ENCODE measurements around the gene SMCO1. TPM values are rescaled to one million over a fixed set of nuclear protein-coding genes. Genes with fewer than 3 reads are reported as not detected.

The SMCO1 gene
- total RNA-seq (2022) (not detected in 2 replicates), Bru-seq, nascent RNA (percentile 6 among the genes with signal in this experiment), BruChase-seq, experiment 1, labeled RNA remaining after a 6-hour chase (percentile 6 among the genes with signal in this experiment), BruChase-seq, experiment 2, labeled RNA remaining after a 2-hour chase (percentile 9 among the genes with signal in this experiment)
- long read RNA-seq: 0 reads

GRCh38 chr3:196514913-196515621 lies at the start of gene SMCO1:
Gene SMCO1, minus strand, starts transcription at chr3:196515346. Its CDS starts 137 bp downstream, at chr3:196515209.
- no peaks in the 10 kb centered on the region for H3K4me1 Mint-ChIP-seq (ENCODE audit: insufficient read depth, unreplicated experiment)
- H3K36me3 Mint-ChIP-seq (ENCODE audit: insufficient read depth, unreplicated experiment): no peaks in the 10 kb centered on the region
- H3K9me3 Mint-ChIP-seq (ENCODE audit: unreplicated experiment): no peaks in the 10 kb centered on the region
- no peak for DNase-seq (ENCODE audit: unreplicated experiment)
- no peak within 1 kb of the TSS for H3K27ac Mint-ChIP-seq (ENCODE audit: low read depth, unreplicated experiment)
- no peaks in the 10 kb centered on the region for H3K27me3 Mint-ChIP-seq (ENCODE audit: insufficient read depth, unreplicated experiment)
- intact Hi-C loops (cut with micrococcal nuclease): loop anchor here (5.0 kb wide), 2 partner anchors 308 to 658 kb away; no protein-coding TSS in a partner anchor
- H3K4me3 Mint-ChIP-seq (ENCODE audit: unreplicated experiment): no peak within 1 kb of the TSS
- BruUV-seq (replicated peaks): no TSS peak
- no peak for TF ChIP-seq CTCF (IDR thresholded peaks at IDR 0.05; ENCODE audit: unreplicated experiment)
- ChIA-PET POLR2A (interaction anchor here (1.1 to 2.9 kb wide), 2 partner anchors 11 to 228 kb away, joined by 3 to 10 read pairs; partner anchors contain the start of genes PCYT1A and RNF168), CTCF (interaction anchor here (0.7 kb wide), 1 partner anchor 29 kb away, joined by 3 read pairs; no protein-coding TSS in a partner anchor)

GRCh38 chr3:196563721-196564225 lies 48.6 kb upstream of the SMCO1 start:
- Mint-ChIP-seq H3K36me3 (ENCODE audit: insufficient read depth, unreplicated experiment) (peaks cover 29% of the 10 kb centered on the region), H3K27me3 (ENCODE audit: insufficient read depth, unreplicated experiment) (no peaks in the 10 kb centered on the region), H3K4me3 (ENCODE audit: unreplicated experiment) (peak overlapping the region; percentile 74), H3K27ac (ENCODE audit: low read depth, unreplicated experiment) (peak overlapping the region; percentile 94), H3K4me1 (ENCODE audit: insufficient read depth, unreplicated experiment) (peaks cover 19% of the 10 kb centered on the region), H3K9me3 (ENCODE audit: unreplicated experiment) (no peaks in the 10 kb centered on the region)
- intact Hi-C loops (cut with micrococcal nuclease): no loop called here
- POLR2A ChIA-PET: interaction anchor here (0.7 to 1.3 kb wide), 7 partner anchors 9 to 378 kb away, joined by 3 to 6 read pairs (median 4); partner anchors contain the start of gene RNF168
- no TSS peak for BruUV-seq (replicated peaks)
- peak; percentile 86 for DNase-seq (ENCODE audit: unreplicated experiment)
- no peak for TF ChIP-seq CTCF (IDR thresholded peaks at IDR 0.05; ENCODE audit: unreplicated experiment)
- CTCF ChIA-PET: interaction anchor here (0.9 to 1.0 kb wide), 2 partner anchors 13 to 26 kb away, joined by 3 to 4 read pairs; no protein-coding TSS in a partner anchor

GRCh38 chr3:196559826-196560225 lies 44.7 kb upstream of the SMCO1 start:
- Mint-ChIP-seq H3K4me3 (ENCODE audit: unreplicated experiment) (no peak overlapping the region), H3K27me3 (ENCODE audit: insufficient read depth, unreplicated experiment) (no peaks in the 10 kb centered on the region), H3K27ac (ENCODE audit: low read depth, unreplicated experiment) (no peak overlapping the region), H3K36me3 (ENCODE audit: insufficient read depth, unreplicated experiment) (peaks cover 20% of the 10 kb centered on the region), H3K9me3 (ENCODE audit: unreplicated experiment) (no peaks in the 10 kb centered on the region), H3K4me1 (ENCODE audit: insufficient read depth, unreplicated experiment) (peaks cover 13% of the 10 kb centered on the region)
- intact Hi-C loops (cut with micrococcal nuclease): no loop called here
- POLR2A ChIA-PET: interaction anchor here (0.6 to 1.3 kb wide), 2 partner anchors 9 to 147 kb away, joined by 3 read pairs; partner anchors contain the start of genes FBXO45 and WDR53
- no TSS peak for BruUV-seq (replicated peaks)
- DNase-seq (ENCODE audit: unreplicated experiment): no peak
- TF ChIP-seq CTCF (IDR thresholded peaks at IDR 0.05; ENCODE audit: unreplicated experiment): no peak
- CTCF ChIA-PET: interaction anchor here (0.6 kb wide), 2 partner anchors 12 to 163 kb away, joined by 4 read pairs; no protein-coding TSS in a partner anchor

- ChIA-PET CTCF (no interaction called here), POLR2A (interaction anchor here (1.3 kb wide), 1 partner anchor 10 kb away, joined by 3 read pairs; the partner anchor contains the start of genes FBXO45 and WDR53)
- Mint-ChIP-seq H3K27me3 (ENCODE audit: insufficient read depth, unreplicated experiment) (no peaks in the 10 kb centered on the region), H3K4me3 (ENCODE audit: unreplicated experiment) (no peak overlapping the region), H3K9me3 (ENCODE audit: unreplicated experiment) (no peaks in the 10 kb centered on the region), H3K27ac (ENCODE audit: low read depth, unreplicated experiment) (no peak overlapping the region), H3K36me3 (ENCODE audit: insufficient read depth, unreplicated experiment) (peaks cover 20% of the 10 kb centered on the region), H3K4me1 (ENCODE audit: insufficient read depth, unreplicated experiment) (peaks cover 6% of the 10 kb centered on the region)
- no TSS peak for BruUV-seq (replicated peaks)
- intact Hi-C loops (cut with micrococcal nuclease): no loop called here
- no peak for DNase-seq (ENCODE audit: unreplicated experiment)
- TF ChIP-seq CTCF (IDR thresholded peaks at IDR 0.05; ENCODE audit: unreplicated experiment): no peak
Measured at GRCh38 chr3:196558476-196558875, 43.3 kb upstream of the SMCO1 start.

All from MCF 10A (cell line).